IMR-90 (cell line): ENCODE results near the gene MESP2. TPM values are rescaled to one million over a fixed set of nuclear protein-coding genes. Genes with fewer than 3 reads are reported as not detected.
A peak's percentile ranks its signal among the peaks of the same experiment; 100 is the strongest.

Source experiments
- ATAC-seq: fragments of 200-7000 bp; cut with Tn5 transposase; 2 replicates; pipeline ENCODE4 v1.9.1; 2020; ENCODE audit warnings: low read depth, mild to moderate bottlenecking, moderate library complexity
- BruUV-seq: library from RNA; stranded (reverse); fragments of 400-500 nt; replicated peaks from 2 replicates; lab custom pipeline; 2021; lab: Mats Ljungman, UMichigan
- CTCF ChIA-PET: fragments of 300-600 bp; formaldehyde crosslinking; extraction: SDS; loops from one replicate; lab custom pipeline; 2021; ENCODE audit warnings: antibody characterized with exemption; lab: Yijun Ruan, JAX
- POLR2A ChIA-PET: fragments of 300-600 bp; sonication (Branson Sonifier 250); formaldehyde crosslinking; loops from one replicate; lab custom pipeline; 2022; ENCODE audit warnings: antibody characterized with exemption; ENCODE audit not compliant: unreplicated experiment; lab: Charles Lee
- DNase-seq: peaks from one replicate; pipeline ENCODE4 v3.0.0; 2013
- H2AFZ ChIP-seq: replicated peaks from 2 replicates; pipeline ENCODE3; 2013; ENCODE audit warnings: low read length, mild to moderate bottlenecking; ENCODE audit not compliant: poor library complexity
- H2AK5ac ChIP-seq: 2 replicates; pipeline ENCODE4 v1.6.1; 2013; ENCODE audit warnings: low read depth, low read length, inconsistent platforms
- H2AK9ac ChIP-seq: replicated peaks from 2 replicates; pipeline ENCODE3; 2013; ENCODE audit warnings: mild to moderate bottlenecking, low read depth, low read length, moderate library complexity; ENCODE audit not compliant: poor library complexity
- H2BK120ac ChIP-seq: 2 replicates; pipeline ENCODE4 v1.6.1; 2013; ENCODE audit warnings: low read depth, low read length, inconsistent platforms
- H2BK15ac ChIP-seq: 3 replicates; pipeline ENCODE4 v1.6.1; 2013; ENCODE audit warnings: low read depth, low read length, inconsistent platforms
- H2BK20ac ChIP-seq: 2 replicates; pipeline ENCODE4 v1.6.1; 2013; ENCODE audit warnings: low read depth, mild to moderate bottlenecking, inconsistent platforms, low read length, moderate library complexity
- H2BK5ac ChIP-seq: 2 replicates; pipeline ENCODE4 v1.6.1; 2013; ENCODE audit warnings: mild to moderate bottlenecking, low read depth, low read length, inconsistent platforms; ENCODE audit not compliant: poor library complexity, severe bottlenecking
- H3K14ac ChIP-seq: replicated peaks from 2 replicates; pipeline ENCODE4 v1.6.1; 2013; ENCODE audit warnings: low read depth, low read length, inconsistent platforms
- H3K18ac ChIP-seq: 2 replicates; pipeline ENCODE4 v1.6.1; 2013; ENCODE audit warnings: low read depth, low read length, control low read depth
- H3K23ac ChIP-seq: 2 replicates; pipeline ENCODE4 v1.6.1; 2013; ENCODE audit warnings: low read depth, low read length, inconsistent platforms
- H3K27ac ChIP-seq: 2 replicates; pipeline ENCODE4 v1.5.1; 2013; ENCODE audit warnings: mild to moderate bottlenecking, control low read depth, low read length; ENCODE audit not compliant: insufficient read depth
- H3K27me3 ChIP-seq: 2 replicates; pipeline ENCODE4 v1.6.1; 2013; ENCODE audit warnings: low read length; ENCODE audit not compliant: control insufficient read depth, insufficient read depth
- H3K36me3 ChIP-seq: 2 replicates; pipeline ENCODE4 v1.6.1; 2013; ENCODE audit warnings: low read length, mixed read lengths; ENCODE audit not compliant: control insufficient read depth, insufficient read depth
- H3K4ac ChIP-seq: 2 replicates; pipeline ENCODE4 v1.6.1; 2013; ENCODE audit warnings: low read depth, low read length, inconsistent platforms
- H3K4me1 ChIP-seq: 2 replicates; pipeline ENCODE4 v1.6.1; 2013; ENCODE audit warnings: low read length, mixed read lengths; ENCODE audit not compliant: control insufficient read depth, insufficient read depth
- H3K4me2 ChIP-seq: 2 replicates; pipeline ENCODE4 v1.6.1; 2013; ENCODE audit warnings: low read depth, mild to moderate bottlenecking, control low read depth, low read length, moderate library complexity
- H3K4me3 ChIP-seq: 2 replicates; pipeline ENCODE4 v1.5.1; 2013; ENCODE audit warnings: low read depth, mild to moderate bottlenecking, control low read depth, low read length, moderate library complexity; ENCODE audit not compliant: insufficient read depth
- H3K56ac ChIP-seq: 2 replicates; pipeline ENCODE4 v1.6.1; 2013; ENCODE audit warnings: low read length, inconsistent platforms; ENCODE audit not compliant: insufficient read depth; ENCODE audit errors: extremely low read depth
- H3K79me1 ChIP-seq, 2 experiments: 2 replicates each; pipeline ENCODE4 v1.6.1; 2013; ENCODE audit warnings: low read length in 2 of 2, inconsistent platforms in 1 of 2, low read depth in 1 of 2
- H3K9ac ChIP-seq: 2 replicates; pipeline ENCODE4 v1.6.1; 2013; ENCODE audit warnings: low read depth, low read length, control low read depth
- H3K9me1 ChIP-seq: 2 replicates; pipeline ENCODE4 v1.6.1; 2013; ENCODE audit warnings: low read length, inconsistent platforms; ENCODE audit not compliant: insufficient read depth
- H3K9me3 ChIP-seq: 2 replicates; pipeline ENCODE4 v1.6.1; 2013; ENCODE audit warnings: low read length; ENCODE audit not compliant: control insufficient read depth, insufficient read depth
- H4K20me1 ChIP-seq: 2 replicates; pipeline ENCODE4 v1.6.1; 2013; ENCODE audit warnings: low read length, inconsistent platforms; ENCODE audit not compliant: insufficient read depth
- H4K5ac ChIP-seq: 2 replicates; pipeline ENCODE4 v1.6.1; 2013; ENCODE audit warnings: mild to moderate bottlenecking, low read depth, low read length, control low read depth
- H4K8ac ChIP-seq, 2 experiments: 2 replicates each; pipeline ENCODE4 v1.6.1; 2013; ENCODE audit warnings: low read depth in 2 of 2, low read length in 2 of 2, control low read depth in 1 of 2, inconsistent platforms in 1 of 2
- H4K91ac ChIP-seq: 2 replicates; pipeline ENCODE4 v1.6.1; 2013; ENCODE audit warnings: low read depth, low read length, inconsistent platforms; ENCODE audit not compliant: insufficient read depth
- BHLHE40 ChIP-seq: fragments of 150-350 bp; IDR thresholded peaks from 2 replicates; pipeline ENCODE4 v1.6.1; 2016; ENCODE audit warnings: mild to moderate bottlenecking, low read depth, low read length
- CEBPB ChIP-seq: IDR thresholded peaks from 2 replicates; pipeline ENCODE4 v1.6.1; 2012; ENCODE audit warnings: low read depth, low read length, improper control_type of control experiment
- CHD1 ChIP-seq: IDR thresholded peaks from 2 replicates; pipeline ENCODE4 v1.6.1; 2012; ENCODE audit warnings: low read depth, low read length, improper control_type of control experiment
- FOS ChIP-seq: fragments of 150-350 bp; IDR thresholded peaks from 2 replicates; pipeline ENCODE4 v1.6.1; 2016; ENCODE audit warnings: low read depth, low read length
- MAFK ChIP-seq: IDR thresholded peaks from 2 replicates; pipeline ENCODE4 v1.6.1; 2012; ENCODE audit warnings: low read depth, low read length, improper control_type of control experiment
- MXI1 ChIP-seq: IDR thresholded peaks from 2 replicates; pipeline ENCODE4 v1.6.1; 2012; ENCODE audit warnings: low read depth, mild to moderate bottlenecking, low read length, moderate library complexity, borderline replicate concordance
- NFE2L2 ChIP-seq: fragments of 150-350 bp; IDR thresholded peaks from 2 replicates; pipeline ENCODE4 v1.6.1; 2016; ENCODE audit warnings: low read depth, mild to moderate bottlenecking, low read length
- POLR2A ChIP-seq: IDR thresholded peaks from 2 replicates; pipeline ENCODE4 v1.6.1; 2012; ENCODE audit warnings: mild to moderate bottlenecking, low read depth, low read length
- RAD21 ChIP-seq: IDR thresholded peaks from 2 replicates; pipeline ENCODE4 v1.6.1; 2012; ENCODE audit warnings: low read length, improper control_type of control experiment
- RFX5 ChIP-seq: IDR thresholded peaks from 2 replicates; pipeline ENCODE4 v1.8.0; 2012; ENCODE audit warnings: low read depth, mild to moderate bottlenecking, low read length, moderate library complexity
- SMC3 ChIP-seq: fragments of 150-350 bp; IDR thresholded peaks from 2 replicates; pipeline ENCODE4 v1.6.1; 2016; ENCODE audit warnings: low read depth, mild to moderate bottlenecking, antibody characterized with exemption, low read length, moderate library complexity
- WGBS, 2 experiments: methylation state at CpG; one replicate each; pipeline versions ENCODE4 v1.1.5 to v1.1.7; 2013; ENCODE audit warnings: missing lambda C conversion rate in 2 of 2; ENCODE audit not compliant: insufficient read length in 1 of 2; ENCODE audit errors: extremely low coverage in 2 of 2; 5-methylcytosine and 5-hydroxymethylcytosine counted together
- dilution Hi-C: fragments of 300-500 bp; cut with HindIII; formaldehyde crosslinking; loops from one replicate; pipeline ENCODE4 v1.14.3; 2018; ENCODE audit warnings: low sequenced_read_pairs; ENCODE audit not compliant: unreplicated experiment
- in situ Hi-C: fragments of 300-500 bp; cut with MboI; formaldehyde crosslinking; loops from 3 replicates; pipeline ENCODE4 v1.14.3; 2019; ENCODE audit warnings: low sequenced_read_pairs, inconsistent platforms, mixed read lengths
- intact Hi-C: fragments of 100-400 bp; cut with micrococcal nuclease; formaldehyde crosslinking; loops from 2 replicates; pipeline ENCODE4 v1.10.0; 2022
- polyA plus RNA-seq, 3 experiments: library from polyadenylated mRNA; depleted of rRNA; stranded (reverse); fragments of >200 nt; gene quantifications; 2 replicates each; pipeline ENCODE4 v1.2.3, GENCODE V29; 2012; ENCODE audit warnings: low replicate concordance in 1 of 3
- total RNA-seq: library from RNA; depleted of rRNA; stranded (reverse); fragments of >200 nt; gene quantifications from 2 replicates; pipeline ENCODE4 v1.2.3, GENCODE V29; 2012
- TF ChIP-seq, protein P1 (sequence below): conservative IDR thresholded peaks from 2 replicates; pipeline ENCODE4 v1.5.1; 2012; ENCODE audit warnings: mild to moderate bottlenecking, low read depth, low read length, improper control_type of control experiment
- TF ChIP-seq, protein P2 (sequence below): fragments of 150-350 bp; IDR thresholded peaks from 2 replicates; pipeline ENCODE4 v1.6.1; 2016; ENCODE audit warnings: low read depth, mild to moderate bottlenecking, low read length, moderate library complexity, borderline replicate concordance
- TF ChIP-seq, protein P3 (sequence below): fragments of 150-350 bp; IDR thresholded peaks from 2 replicates; pipeline ENCODE4 v1.6.1; 2017; ENCODE audit warnings: mild to moderate bottlenecking, antibody characterized with exemption, low read length, low read depth

MESP2 gene
- total and polyA plus RNA-seq, 2 of the 4 experiments (the other 2 are of a cell fraction): 0.18 to 0.32 TPM

DNA sequence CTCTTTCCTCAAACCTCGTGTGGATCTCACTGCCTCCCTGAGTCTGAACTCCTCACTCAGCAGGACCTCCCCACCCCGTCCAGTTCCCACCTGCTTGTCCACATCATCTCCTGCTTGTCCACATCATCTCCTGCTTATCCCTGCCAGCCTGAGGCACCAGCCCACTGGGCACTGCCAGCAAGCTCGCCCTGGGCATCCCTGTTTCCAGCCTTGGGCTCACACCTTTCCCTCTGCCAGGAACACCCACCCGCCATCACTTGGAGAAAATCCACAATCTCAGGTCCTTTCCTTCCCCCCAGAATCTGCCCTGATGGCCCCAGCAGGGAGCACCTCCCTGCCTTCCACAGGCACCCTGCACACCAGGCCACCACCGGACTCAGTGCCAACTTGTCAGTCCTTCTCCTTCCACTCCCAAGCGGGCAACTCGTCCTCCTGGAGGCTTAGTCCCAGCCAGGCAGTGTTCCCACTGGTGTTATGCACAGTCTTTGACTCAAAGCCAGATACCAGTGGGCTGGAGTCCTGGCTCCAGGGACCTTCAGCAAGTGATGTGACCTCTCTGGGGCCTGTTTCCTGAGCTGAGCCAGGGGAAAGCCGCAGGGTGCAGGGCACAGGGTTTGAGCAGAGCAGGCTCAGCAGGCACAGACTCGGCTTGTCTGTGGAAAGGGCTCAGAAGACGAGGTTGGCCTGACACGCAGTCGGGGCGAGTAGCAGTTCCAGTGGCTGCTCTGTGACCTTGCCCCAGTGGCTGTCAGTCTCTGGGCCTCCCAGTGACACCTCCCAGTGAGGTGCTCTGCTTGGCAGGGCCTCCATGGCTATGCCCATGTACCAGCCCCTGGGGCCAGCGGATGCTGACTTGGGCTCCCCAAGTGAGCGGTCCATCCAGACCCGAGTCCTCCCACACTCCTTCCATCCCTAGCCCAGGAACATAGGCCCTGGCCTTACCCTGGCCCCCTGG, 9.5 kb upstream of the MESP2 start:
- no peaks in the 10 kb centered on the region for H3K9me1 ChIP-seq
- no peak overlapping the region for H3K18ac ChIP-seq
- H3K36me3 ChIP-seq: no peaks in the 10 kb centered on the region
- no peak overlapping the region for H3K56ac ChIP-seq
- peak overlapping the region; percentile 0; the same call in 1 of the 2 replicates for H2AK5ac ChIP-seq
- no peaks in the 10 kb centered on the region for H4K20me1 ChIP-seq
- H4K91ac ChIP-seq: no peak overlapping the region
- ChIA-PET CTCF (interaction anchor here (0.9 kb wide), 1 partner anchor 108 kb away, joined by 3 read pairs; no protein-coding TSS in a partner anchor), POLR2A (no interaction called here)
- H4K5ac ChIP-seq: no peak overlapping the region
- dilution Hi-C loops: loop anchor here (25.0 kb wide), 1 partner anchor 96 kb away; no protein-coding TSS in a partner anchor
- ATAC-seq (no peak), DNase-seq (no peak)
- H2BK20ac ChIP-seq: no peak overlapping the region
- no peak overlapping the region for H4K8ac ChIP-seq
- no peak overlapping the region for H3K27ac ChIP-seq
- H3K27me3 ChIP-seq: no peaks in the 10 kb centered on the region
- H3K9ac ChIP-seq: no peak overlapping the region
- H3K4me2 ChIP-seq: no peak overlapping the region
- intact Hi-C loops: no loop called here
- peak overlapping the region; percentile 33 for H2AFZ ChIP-seq
- H2AK9ac ChIP-seq: no peak overlapping the region
- H3K23ac ChIP-seq: no peak overlapping the region
- WGBS, 2 experiments: 82% methylated on average over 12 of the region's 16 CpGs; no CpG with 5 or more reads in 1 of the 2 experiments
- no peaks in the 10 kb centered on the region for H3K79me1 ChIP-seq
- no peaks in the 10 kb centered on the region for H3K9me3 ChIP-seq
- no peak overlapping the region for H2BK5ac ChIP-seq
- in situ Hi-C loops: no loop called here
- H3K4me3 ChIP-seq: no peak overlapping the region
- no peak overlapping the region for H3K14ac ChIP-seq
- H2BK15ac ChIP-seq: no peak overlapping the region
- peaks cover 12% of the 10 kb centered on the region for H3K4me1 ChIP-seq
- no peak overlapping the region for H2BK120ac ChIP-seq
- no peak overlapping the region for H3K4ac ChIP-seq
- BruUV-seq: no TSS peak
- TF ChIP-seq RFX5: no peak
- TF ChIP-seq, protein P1, sequence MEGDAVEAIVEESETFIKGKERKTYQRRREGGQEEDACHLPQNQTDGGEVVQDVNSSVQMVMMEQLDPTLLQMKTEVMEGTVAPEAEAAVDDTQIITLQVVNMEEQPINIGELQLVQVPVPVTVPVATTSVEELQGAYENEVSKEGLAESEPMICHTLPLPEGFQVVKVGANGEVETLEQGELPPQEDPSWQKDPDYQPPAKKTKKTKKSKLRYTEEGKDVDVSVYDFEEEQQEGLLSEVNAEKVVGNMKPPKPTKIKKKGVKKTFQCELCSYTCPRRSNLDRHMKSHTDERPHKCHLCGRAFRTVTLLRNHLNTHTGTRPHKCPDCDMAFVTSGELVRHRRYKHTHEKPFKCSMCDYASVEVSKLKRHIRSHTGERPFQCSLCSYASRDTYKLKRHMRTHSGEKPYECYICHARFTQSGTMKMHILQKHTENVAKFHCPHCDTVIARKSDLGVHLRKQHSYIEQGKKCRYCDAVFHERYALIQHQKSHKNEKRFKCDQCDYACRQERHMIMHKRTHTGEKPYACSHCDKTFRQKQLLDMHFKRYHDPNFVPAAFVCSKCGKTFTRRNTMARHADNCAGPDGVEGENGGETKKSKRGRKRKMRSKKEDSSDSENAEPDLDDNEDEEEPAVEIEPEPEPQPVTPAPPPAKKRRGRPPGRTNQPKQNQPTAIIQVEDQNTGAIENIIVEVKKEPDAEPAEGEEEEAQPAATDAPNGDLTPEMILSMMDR: no peak
- TF ChIP-seq, protein P2, sequence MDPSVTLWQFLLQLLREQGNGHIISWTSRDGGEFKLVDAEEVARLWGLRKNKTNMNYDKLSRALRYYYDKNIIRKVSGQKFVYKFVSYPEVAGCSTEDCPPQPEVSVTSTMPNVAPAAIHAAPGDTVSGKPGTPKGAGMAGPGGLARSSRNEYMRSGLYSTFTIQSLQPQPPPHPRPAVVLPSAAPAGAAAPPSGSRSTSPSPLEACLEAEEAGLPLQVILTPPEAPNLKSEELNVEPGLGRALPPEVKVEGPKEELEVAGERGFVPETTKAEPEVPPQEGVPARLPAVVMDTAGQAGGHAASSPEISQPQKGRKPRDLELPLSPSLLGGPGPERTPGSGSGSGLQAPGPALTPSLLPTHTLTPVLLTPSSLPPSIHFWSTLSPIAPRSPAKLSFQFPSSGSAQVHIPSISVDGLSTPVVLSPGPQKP: no peak
- TF ChIP-seq CHD1: no peak
- no peak for TF ChIP-seq FOS
- TF ChIP-seq POLR2A: no peak
- TF ChIP-seq MXI1: no peak
- no peak for TF ChIP-seq NFE2L2
- TF ChIP-seq MAFK: no peak
- TF ChIP-seq, protein P3, sequence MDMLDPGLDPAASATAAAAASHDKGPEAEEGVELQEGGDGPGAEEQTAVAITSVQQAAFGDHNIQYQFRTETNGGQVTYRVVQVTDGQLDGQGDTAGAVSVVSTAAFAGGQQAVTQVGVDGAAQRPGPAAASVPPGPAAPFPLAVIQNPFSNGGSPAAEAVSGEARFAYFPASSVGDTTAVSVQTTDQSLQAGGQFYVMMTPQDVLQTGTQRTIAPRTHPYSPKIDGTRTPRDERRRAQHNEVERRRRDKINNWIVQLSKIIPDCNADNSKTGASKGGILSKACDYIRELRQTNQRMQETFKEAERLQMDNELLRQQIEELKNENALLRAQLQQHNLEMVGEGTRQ: no peak
- no peak for TF ChIP-seq SMC3
- no peak for TF ChIP-seq CEBPB
- TF ChIP-seq BHLHE40: no peak
- TF ChIP-seq RAD21: no peak
